GM10248 (cell line): ENCODE measurements around the gene FDXR.
"Not testable (repeated sequence)": the region's sequence is repeated elsewhere in the genome, so short reads cannot be mapped to it uniquely, and the experiment has no call there.

ENCODE experiments used
- CTCF ChIA-PET: fragments of 300-600 bp; sonication (Branson Sonifier 250); formaldehyde crosslinking; extraction: SDS; loops from one replicate; lab custom pipeline; 2021; ENCODE audit warnings: antibody characterized with exemption; lab: Yijun Ruan, JAX
- POLR2A ChIA-PET: fragments of 350-650 bp; sonication (Branson Sonifier 250); formaldehyde crosslinking; extraction: SDS; loops from one replicate; lab custom pipeline; 2020; ENCODE audit warnings: antibody characterized with exemption; lab: Yijun Ruan, JAX
- DNase-seq: peaks from one replicate; pipeline ENCODE4 v3.0.0; 2012; ENCODE audit errors: extremely low spot score
- CTCF ChIP-seq: IDR thresholded peaks from 2 replicates; pipeline ENCODE4 v1.5.1; 2012; ENCODE audit warnings: mild to moderate bottlenecking, low read depth; ENCODE audit errors: extremely low read depth, missing control alignments, control extremely low read depth

Gene FDXR

GRCh38 chr17:74907012-74907411, 34.2 kb upstream of the FDXR start:
- TF ChIP-seq CTCF, result no peak
- POLR2A ChIA-PET, result no interaction called here
- CTCF ChIA-PET, result interaction anchor here (1.1 to 1.7 kb wide), 3 partner anchors 50 to 55 kb away, joined by 5 read pairs; no protein-coding TSS in a partner anchor
- no peak for DNase-seq

- DNase-seq, POLR2A ChIA-PET: not testable (repeated sequence)
- CTCF ChIA-PET, result interaction anchor here (1.1 to 1.7 kb wide), 4 partner anchors 10 to 56 kb away, joined by 5 to 6 read pairs (median 5); no protein-coding TSS in a partner anchor
These were observed 33.5 kb upstream of the FDXR start for GRCh38 chr17:74906214-74906793.

DNA sequence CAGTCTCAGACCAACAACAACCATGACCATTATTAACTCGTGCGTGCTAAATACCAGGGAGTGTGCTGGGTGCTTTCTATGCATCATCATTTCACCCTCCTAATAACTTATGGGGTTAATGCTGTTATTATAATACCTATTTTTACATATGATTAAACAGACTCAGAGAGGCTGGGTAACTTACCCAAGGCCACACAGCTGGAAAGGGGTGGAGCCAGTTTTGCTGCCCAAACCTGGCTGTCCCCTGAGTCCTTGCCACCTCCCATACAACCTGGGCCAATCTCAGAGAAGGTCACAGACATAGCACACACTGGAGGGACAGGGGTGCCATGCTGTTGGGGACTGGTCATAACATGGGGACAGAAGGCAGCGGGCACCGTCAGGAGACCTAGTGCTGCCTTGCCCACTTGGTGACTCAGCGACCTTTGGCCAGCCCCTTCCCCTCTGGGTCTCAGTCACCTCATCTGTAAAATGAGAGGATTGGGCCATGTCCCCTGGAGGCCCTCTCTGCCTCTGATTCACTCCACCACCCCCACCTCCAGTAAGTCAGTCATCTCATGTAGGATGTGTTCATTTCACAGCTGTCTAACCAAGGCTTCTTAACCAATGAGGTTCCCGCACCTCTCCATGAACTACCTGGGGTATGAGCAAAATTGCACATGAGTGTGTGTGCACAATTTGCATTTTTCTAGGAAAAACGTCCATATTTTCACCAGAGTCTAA, 32.1 kb upstream of the FDXR start:
- TF ChIP-seq CTCF, result no peak
- POLR2A ChIA-PET, result no interaction called here

DNA sequence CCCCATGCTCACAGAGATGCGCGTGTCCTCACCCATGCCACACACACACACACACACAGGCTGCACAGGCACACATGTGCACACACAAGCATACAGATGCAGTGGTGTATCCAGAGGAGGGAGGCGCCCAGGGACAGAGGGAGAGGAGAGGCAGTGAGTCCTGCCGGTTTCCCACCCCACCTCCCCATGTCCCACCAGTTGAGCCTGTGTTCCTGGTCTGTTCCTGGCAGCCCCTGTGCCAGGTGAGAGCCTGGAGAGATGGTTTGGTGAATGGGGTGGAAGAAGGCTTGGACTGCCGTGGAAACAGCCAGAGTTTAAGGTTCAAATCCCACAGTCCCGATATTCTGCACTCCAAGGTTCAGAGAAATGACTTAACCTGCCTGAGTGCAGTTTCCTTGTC, 30.9 kb upstream of the FDXR start:
- TF ChIP-seq CTCF, result no peak
- DNase-seq, result no peak
- ChIA-PET CTCF (interaction anchor here (1.0 to 1.1 kb wide), 2 partner anchors 20 to 35 kb away, joined by 3 read pairs; partner anchors contain the start of gene OTOP2), POLR2A (no interaction called here)

More for the DNA sequence above, 32.1 kb upstream of the FDXR start:
- DNase-seq, result no peak
- CTCF ChIA-PET, result interaction anchor here (1.3 kb wide), 1 partner anchor 9 kb away, joined by 4 read pairs; no protein-coding TSS in a partner anchor

GRCh38 chr17:74903034-74903433, 30.2 kb upstream of the FDXR start:
- ChIA-PET POLR2A (no interaction called here), CTCF (interaction anchor here (1.0 to 1.1 kb wide), 2 partner anchors 21 to 35 kb away, joined by 3 read pairs; partner anchors contain the start of gene OTOP2)
- no peak for TF ChIP-seq CTCF
- DNase-seq, result no peak

DNA sequence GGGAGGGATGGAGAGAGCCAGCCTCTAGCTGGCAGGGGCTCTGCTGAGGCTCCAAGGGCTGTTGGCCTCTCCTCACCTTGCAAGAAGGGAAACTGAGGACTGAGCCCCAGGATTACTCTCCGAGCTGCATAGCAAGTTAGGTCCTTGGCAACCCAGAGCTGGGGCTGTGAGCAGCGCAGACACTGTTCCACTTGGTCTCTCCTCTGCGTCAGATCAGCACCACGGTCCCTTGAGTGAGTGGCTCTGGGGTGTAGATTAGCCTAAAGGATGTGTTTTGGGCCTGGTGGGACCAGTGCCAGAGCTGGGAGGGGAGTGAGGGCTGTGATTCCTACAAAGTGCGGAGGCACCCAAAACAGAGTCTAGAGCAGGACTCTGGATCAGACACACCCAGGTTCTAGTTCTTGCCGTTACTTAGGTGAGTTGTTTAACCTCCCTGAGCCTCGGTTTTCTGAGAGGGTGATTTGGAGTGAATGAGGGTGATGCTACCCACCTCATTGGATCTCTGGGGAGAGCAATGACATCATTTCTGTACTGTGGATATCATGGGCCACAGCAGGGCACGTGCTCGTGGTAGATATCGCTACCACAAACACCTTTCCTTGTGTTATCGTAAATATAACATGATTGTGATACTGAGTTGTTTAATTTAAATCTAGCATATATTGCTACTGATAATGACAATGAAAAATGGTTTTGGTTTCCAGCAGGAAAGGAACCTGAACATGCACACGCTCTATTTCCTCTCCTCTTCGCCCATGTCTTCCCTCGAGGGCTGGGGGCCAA, 28.8 kb upstream of the FDXR start:
- no peak for TF ChIP-seq CTCF
- POLR2A ChIA-PET, result no interaction called here
- DNase-seq, result no peak
- CTCF ChIA-PET, result interaction anchor here (1.6 kb wide), 1 partner anchor 60 kb away, joined by 3 read pairs; no protein-coding TSS in a partner anchor

DNA sequence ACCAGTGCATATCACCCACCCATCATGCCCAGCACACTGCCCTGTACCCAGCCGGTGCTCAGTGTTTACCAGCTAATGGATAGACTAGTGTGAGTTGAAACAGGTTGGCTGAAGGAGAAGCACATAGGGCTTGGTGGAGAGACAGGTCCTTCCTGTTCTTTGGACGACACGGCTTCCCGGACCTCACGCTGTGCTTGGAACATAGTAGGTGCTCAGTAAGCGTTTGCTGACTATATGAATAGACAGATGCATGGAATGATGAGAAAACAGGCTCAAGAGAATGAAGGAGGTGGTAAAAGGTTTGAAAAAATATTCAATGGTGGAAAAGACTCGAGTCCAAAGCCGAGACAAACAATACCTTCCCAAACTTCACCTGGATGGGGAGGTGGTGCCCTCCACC, 27.4 kb upstream of the FDXR start:
- no peak for DNase-seq
- POLR2A ChIA-PET, result no interaction called here
- no peak for TF ChIP-seq CTCF
- CTCF ChIA-PET, result interaction anchor here (1.4 to 1.6 kb wide), 2 partner anchors 38 to 62 kb away, joined by 3 to 4 read pairs; no protein-coding TSS in a partner anchor
